HG03571 (cell line): ENCODE data around the gene ZNF320.
"Not testable (repeated sequence)": the region's sequence is repeated elsewhere in the genome, so short reads cannot be mapped to it uniquely, and the experiment has no call there.

Source experiments
- ATAC-seq: cut with Tn5 transposase; IDR thresholded peaks from one replicate; pipeline ENCODE4 v1.9.1; 2021; ENCODE audit not compliant: unreplicated experiment

The ZNF320 gene

GRCh38 chr19:52897138-52897935 lies at the start of gene ZNF320:
Gene ZNF320, minus strand, starts transcription at chr19:52897635. Its CDS starts 7,380 bp downstream, at chr19:52890255.
- peak; percentile 81 for ATAC-seq

- ATAC-seq, result no peak
Measured at GRCh38 chr19:52946322-52947310, 49.2 kb upstream of the ZNF320 start.

- ATAC-seq, result no peak
Measured at GRCh38 chr19:52945652-52946321, 48.4 kb upstream of the ZNF320 start.

- ATAC-seq, result not testable (repeated sequence)
Measured at GRCh38 chr19:52944703-52945493, 47.5 kb upstream of the ZNF320 start.

GRCh38 chr19:52943884-52944643 lies 46.6 kb upstream of the ZNF320 start:
- no peak for ATAC-seq

- no peak for ATAC-seq
Measured at GRCh38 chr19:52943134-52943883, 45.9 kb upstream of the ZNF320 start.

- ATAC-seq, result peak; percentile 93
Measured at GRCh38 chr19:52942386-52943133, 45.1 kb upstream of the ZNF320 start.

- peak; percentile 19 for ATAC-seq
Measured at GRCh38 chr19:52941941-52942385, 44.5 kb upstream of the ZNF320 start.

- not testable (repeated sequence) for ATAC-seq
Measured at GRCh38 chr19:52941523-52941922, 44.1 kb upstream of the ZNF320 start.

GRCh38 chr19:52940905-52941304 lies 43.5 kb upstream of the ZNF320 start:
- ATAC-seq, result not testable (repeated sequence)

GRCh38 chr19:52938761-52939160 lies 41.3 kb upstream of the ZNF320 start:
- no peak for ATAC-seq

- ATAC-seq, result no peak
Measured at GRCh38 chr19:52936954-52937325, 39.5 kb upstream of the ZNF320 start.

- ATAC-seq, result no peak
Measured at GRCh38 chr19:52936151-52936953, 38.9 kb upstream of the ZNF320 start.

- no peak for ATAC-seq
Measured at GRCh38 chr19:52935434-52935833, 38.0 kb upstream of the ZNF320 start.

- ATAC-seq, result not testable (repeated sequence)
Measured at GRCh38 chr19:52924641-52925040, 27.2 kb upstream of the ZNF320 start.

GRCh38 chr19:52923778-52924593 lies 26.6 kb upstream of the ZNF320 start:
- no peak for ATAC-seq
